Retinal pigment epithelial cell (primary cell): ENCODE data around the gene CLASP1.
"Not testable (repeated sequence)": the region's sequence is repeated elsewhere in the genome, so short reads cannot be mapped to it uniquely, and the experiment has no call there.

Source experiments
- DNase-seq: peaks from one replicate; pipeline ENCODE4 v3.0.0-alpha.2; 2010; ENCODE audit warnings: low read depth
- H3K4me3 ChIP-seq: 2 replicates; pipeline ENCODE4 v1.5.1; 2011; ENCODE audit warnings: mild to moderate bottlenecking, low read length, control low read depth, moderate library complexity
- CTCF ChIP-seq: conservative IDR thresholded peaks from 2 replicates; pipeline ENCODE4 v1.5.1; 2011; ENCODE audit warnings: low read depth, low read length, control low read depth, inconsistent platforms

The CLASP1 gene

GRCh38 chr2:121662656-121663055 is 13.4 kb upstream of the CLASP1 start:
- H3K4me3 ChIP-seq = no peak overlapping the region
- no peak for DNase-seq
- no peak for TF ChIP-seq CTCF

DNA sequence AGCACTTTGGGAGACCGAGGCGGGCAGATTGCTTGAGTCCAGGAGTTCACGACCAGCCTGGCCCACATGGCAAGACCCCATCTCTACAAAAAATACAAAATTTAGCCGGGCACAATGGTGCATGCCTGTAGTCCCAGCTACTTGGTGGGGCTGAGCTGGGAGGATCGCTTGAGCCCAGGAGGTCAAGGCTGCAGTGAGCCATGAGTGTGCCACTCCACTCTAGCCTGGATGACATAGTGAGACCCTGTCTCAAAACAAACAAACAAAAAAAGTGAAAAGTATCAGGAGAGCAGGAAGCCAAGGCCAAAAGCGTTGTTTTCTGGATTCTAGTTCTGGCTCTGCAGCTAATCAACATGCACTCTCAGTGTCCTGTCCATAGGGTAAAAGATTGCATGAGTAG is 10.7 kb upstream of the CLASP1 start:
- TF ChIP-seq CTCF = no peak
- no peak for DNase-seq

DNA sequence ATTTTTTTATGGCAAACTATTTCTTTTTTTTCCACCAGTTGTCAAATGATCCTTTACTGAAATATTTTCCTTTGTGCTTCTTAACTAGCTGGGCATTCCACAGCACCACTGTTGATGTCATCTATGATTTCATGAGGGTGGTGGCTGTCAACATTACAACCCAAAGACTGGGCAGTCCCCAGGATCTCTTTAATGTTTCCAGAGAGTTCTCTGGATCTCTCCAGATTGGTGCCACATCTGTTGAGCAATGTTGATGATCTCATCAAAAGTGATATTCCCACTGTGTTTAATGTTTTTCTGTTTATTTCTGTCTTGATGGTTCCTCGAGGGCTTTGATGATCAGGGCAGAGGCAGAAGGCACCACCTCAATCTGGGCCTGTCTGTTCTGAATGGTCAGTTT is 9.1 kb upstream of the CLASP1 start:
- not testable (repeated sequence) for DNase-seq

More for the DNA sequence above, 10.7 kb upstream of the CLASP1 start:
- no peak overlapping the region for H3K4me3 ChIP-seq

GRCh38 chr2:121653035-121653434 is 3.8 kb upstream of the CLASP1 start:
- TF ChIP-seq CTCF = no peak
- DNase-seq = no peak

More for the DNA sequence above, 9.1 kb upstream of the CLASP1 start:
- H3K4me3 ChIP-seq = not testable (repeated sequence)

DNA sequence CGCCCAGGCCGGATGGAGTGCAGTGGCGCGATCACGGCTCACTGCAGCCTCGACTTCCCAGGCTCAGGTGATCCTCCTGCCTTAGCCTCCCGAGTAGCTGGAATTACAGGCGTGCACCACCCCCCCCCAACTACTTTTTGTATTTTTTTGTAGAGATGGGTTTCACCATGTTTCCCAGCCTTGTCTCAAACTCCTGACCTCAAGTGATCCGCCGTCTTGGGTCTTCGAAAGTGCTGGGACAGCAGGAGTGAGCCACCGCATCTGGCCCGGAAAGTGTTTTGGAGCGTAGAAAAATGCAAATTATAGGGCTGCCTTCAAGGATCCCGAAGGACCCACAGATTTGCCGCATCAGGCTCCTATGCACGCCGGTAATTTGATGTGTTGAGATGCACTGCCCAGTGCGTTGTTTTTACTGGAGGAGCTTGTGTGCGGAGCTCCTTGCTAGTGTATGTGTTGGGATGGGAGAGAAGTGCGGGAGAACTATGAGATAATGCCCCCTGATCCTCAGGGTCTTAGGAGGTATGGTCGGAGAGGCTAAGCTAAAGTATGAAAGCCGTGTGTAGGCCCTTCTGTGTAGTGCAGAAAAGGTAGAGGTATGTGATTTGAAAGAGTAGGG is 1.2 kb upstream of the CLASP1 start:
- peak overlapping the region; percentile 61 for H3K4me3 ChIP-seq
- DNase-seq = no peak
- no peak for TF ChIP-seq CTCF

More at GRCh38 chr2:121653035-121653434, 3.8 kb upstream of the CLASP1 start:
- no peak overlapping the region for H3K4me3 ChIP-seq

DNA sequence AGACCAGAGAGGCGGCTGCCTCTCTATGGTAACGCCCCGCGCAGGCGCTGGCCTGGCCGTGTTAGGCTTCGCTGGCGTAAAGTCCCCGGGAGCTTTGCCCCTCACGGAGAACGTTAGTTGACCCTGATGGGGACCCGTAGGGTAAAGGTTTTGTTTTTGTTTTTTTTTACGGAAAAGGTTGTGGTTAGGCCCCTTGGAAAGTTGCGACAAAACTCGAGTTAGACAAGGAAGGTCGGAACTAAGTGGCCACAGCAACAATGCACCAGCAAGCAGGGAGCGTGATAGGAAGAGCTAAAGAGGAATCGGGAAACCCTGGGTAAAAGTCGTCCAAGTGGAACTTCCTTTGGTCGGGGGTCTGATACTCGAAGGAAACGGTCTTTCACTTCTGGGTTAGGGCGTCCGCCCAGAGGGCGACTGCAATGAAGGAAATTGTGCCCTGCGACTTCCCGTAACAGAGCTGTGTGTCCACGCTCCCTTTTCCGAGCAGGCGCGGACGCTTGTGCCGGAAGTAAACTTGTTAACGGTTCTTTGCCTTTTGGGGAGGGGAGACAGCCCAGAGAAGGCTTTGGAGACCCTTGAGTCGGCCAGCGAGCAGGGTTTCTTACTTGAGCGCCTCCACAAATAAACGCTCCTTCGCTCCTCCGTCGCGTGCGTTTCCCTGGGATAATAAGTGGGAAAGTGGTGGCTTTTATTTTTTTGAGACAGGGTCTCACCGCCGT is 493 bp upstream of the CLASP1 start:
- H3K4me3 ChIP-seq = peak overlapping the region; percentile 61
- TF ChIP-seq CTCF = no peak
- peak; percentile 91 for DNase-seq

GRCh38 chr2:121648206-121649148 is 785 bp downstream of the CLASP1 start:
- peak overlapping the region; percentile 61 for H3K4me3 ChIP-seq
- no peak for TF ChIP-seq CTCF
- no peak for DNase-seq
